Naive thymus-derived CD4-positive, alpha-beta T cell (primary cell): ENCODE data around the gene NPL. TPM values are rescaled to one million over a fixed set of nuclear protein-coding genes. Genes with fewer than 3 reads are reported as not detected.

Source experiments
- ATAC-seq: fragments of 150-1000 bp; cut with Tn5 transposase; 2 replicates; pipeline ENCODE4 v1.10.0; 2021; ENCODE audit warnings: mild to moderate bottlenecking, moderate library complexity
- CTCF ChIA-PET: fragments of 350-600 bp; sonication (Branson Sonifier 250); formaldehyde crosslinking; loops from one replicate; lab custom pipeline; 2021; ENCODE audit warnings: antibody characterized with exemption; lab: Charles Lee
- POLR2A ChIA-PET: fragments of 350-600 bp; sonication (Branson Sonifier 250); formaldehyde crosslinking; loops from one replicate; lab custom pipeline; 2021; ENCODE audit warnings: antibody characterized with exemption, inconsistent platforms; lab: Charles Lee
- DNase-seq, 9 donors: peaks; one replicate each; pipeline versions ENCODE4 v3.0.0 to v3.0.0-alpha.2; 2020 to 2022; ENCODE audit warnings: mixed read lengths in 1 of 9
- H3K27ac ChIP-seq: one replicate; pipeline ENCODE4 v1.7.0; 2013; ENCODE audit warnings: mild to moderate bottlenecking, low read depth, low read length, moderate library complexity
- H3K27me3 ChIP-seq, 2 donors: one replicate each; pipeline ENCODE4 v1.7.0; 2013; ENCODE audit warnings: low read length in 2 of 2, mild to moderate bottlenecking in 2 of 2, moderate library complexity in 2 of 2; ENCODE audit not compliant: control insufficient read depth in 2 of 2, insufficient read depth in 2 of 2
- H3K36me3 ChIP-seq, 3 experiments: 1 replicate in 2 of 3; 2 replicates in 1 of 3; pipeline ENCODE4 v1.7.0; 2013; ENCODE audit warnings: low read length in 3 of 3, mild to moderate bottlenecking in 3 of 3, moderate library complexity in 1 of 3; ENCODE audit not compliant: insufficient read depth in 3 of 3, control insufficient read depth in 2 of 3
- H3K4me1 ChIP-seq, 2 donors: one replicate each; pipeline ENCODE4 v1.7.0; 2013; ENCODE audit warnings: low read length in 2 of 2, mild to moderate bottlenecking in 2 of 2, moderate library complexity in 1 of 2; ENCODE audit not compliant: control insufficient read depth in 2 of 2, insufficient read depth in 2 of 2
- H3K4me3 ChIP-seq: 2 replicates; pipeline ENCODE4 v1.7.0; 2013; ENCODE audit warnings: mild to moderate bottlenecking, low read length
- H3K9me3 ChIP-seq, 3 experiments: 1 replicate in 2 of 3; 2 replicates in 1 of 3; pipeline ENCODE4 v1.7.0; 2013; ENCODE audit warnings: low read length in 3 of 3; ENCODE audit not compliant: control insufficient read depth in 2 of 3
- H3K27ac Mint-ChIP-seq, 9 donors: one replicate each; pipeline ENCODE4 v1.8.0; 2020 to 2022; ENCODE audit warnings: mixed read lengths in 9 of 9, mild to moderate bottlenecking in 8 of 9, moderate library complexity in 5 of 9, inconsistent platforms in 2 of 9
- H3K27me3 Mint-ChIP-seq, 5 donors: one replicate each; pipeline ENCODE4 v1.8.0; 2021 to 2022; ENCODE audit warnings: mixed read lengths in 5 of 5, mild to moderate bottlenecking in 1 of 5
- H3K36me3 Mint-ChIP-seq, 5 donors: one replicate each; pipeline ENCODE4 v1.8.0; 2020 to 2022; ENCODE audit warnings: mixed read lengths in 5 of 5, mild to moderate bottlenecking in 3 of 5, inconsistent platforms in 1 of 5
- H3K4me1 Mint-ChIP-seq, 7 donors: one replicate each; pipeline ENCODE4 v1.8.0; 2020 to 2022; ENCODE audit warnings: mixed read lengths in 7 of 7, mild to moderate bottlenecking in 3 of 7, inconsistent platforms in 1 of 7
- H3K4me3 Mint-ChIP-seq, 10 donors: one replicate each; pipeline ENCODE4 v1.8.0; 2020 to 2022; ENCODE audit warnings: mild to moderate bottlenecking in 10 of 10, mixed read lengths in 10 of 10, moderate library complexity in 6 of 10, inconsistent platforms in 2 of 10
- H3K9me3 Mint-ChIP-seq, 11 donors: one replicate each; pipeline ENCODE4 v1.8.0; 2020 to 2022; ENCODE audit warnings: mixed read lengths in 11 of 11, mild to moderate bottlenecking in 4 of 11, inconsistent platforms in 1 of 11, moderate library complexity in 1 of 11
- intact Hi-C, 2 donors: fragments of 100-400 bp; cut with micrococcal nuclease; formaldehyde crosslinking; loops; one replicate each; pipeline ENCODE4 v1.15.1; 2023
- polyA plus RNA-seq, 2 donors: library from polyadenylated mRNA; unstranded; fragments of 300-500 nt; fragmentation: Illumina TruSeq; gene quantifications; one replicate each; pipeline ENCODE4 v1.2.3, GENCODE V29; 2021
- total RNA-seq, 6 experiments: library from RNA in 5 of 6; stranded (reverse) in 5 of 6; gene quantifications; 1 replicate in 5 of 6; 2 replicates in 1 of 6; pipeline ENCODE4 v1.2.3 and lab custom pipeline; 2021 to 2026

NPL gene, protein sequence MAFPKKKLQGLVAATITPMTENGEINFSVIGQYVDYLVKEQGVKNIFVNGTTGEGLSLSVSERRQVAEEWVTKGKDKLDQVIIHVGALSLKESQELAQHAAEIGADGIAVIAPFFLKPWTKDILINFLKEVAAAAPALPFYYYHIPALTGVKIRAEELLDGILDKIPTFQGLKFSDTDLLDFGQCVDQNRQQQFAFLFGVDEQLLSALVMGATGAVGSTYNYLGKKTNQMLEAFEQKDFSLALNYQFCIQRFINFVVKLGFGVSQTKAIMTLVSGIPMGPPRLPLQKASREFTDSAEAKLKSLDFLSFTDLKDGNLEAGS
- total RNA-seq (10 to 100 TPM in 2 of 5 experiments, 1 to 10 TPM in 3; 3.0 to 20.8 (median 9.9) TPM), polyA plus RNA-seq (1 to 10 TPM; 5.3 to 6.9 TPM), total RNA-seq (lab: John Stamatoyannopoulos, UW) (2.8 reads per million, percentile 15 among the genes with 10 or more reads in this experiment)

DNA sequence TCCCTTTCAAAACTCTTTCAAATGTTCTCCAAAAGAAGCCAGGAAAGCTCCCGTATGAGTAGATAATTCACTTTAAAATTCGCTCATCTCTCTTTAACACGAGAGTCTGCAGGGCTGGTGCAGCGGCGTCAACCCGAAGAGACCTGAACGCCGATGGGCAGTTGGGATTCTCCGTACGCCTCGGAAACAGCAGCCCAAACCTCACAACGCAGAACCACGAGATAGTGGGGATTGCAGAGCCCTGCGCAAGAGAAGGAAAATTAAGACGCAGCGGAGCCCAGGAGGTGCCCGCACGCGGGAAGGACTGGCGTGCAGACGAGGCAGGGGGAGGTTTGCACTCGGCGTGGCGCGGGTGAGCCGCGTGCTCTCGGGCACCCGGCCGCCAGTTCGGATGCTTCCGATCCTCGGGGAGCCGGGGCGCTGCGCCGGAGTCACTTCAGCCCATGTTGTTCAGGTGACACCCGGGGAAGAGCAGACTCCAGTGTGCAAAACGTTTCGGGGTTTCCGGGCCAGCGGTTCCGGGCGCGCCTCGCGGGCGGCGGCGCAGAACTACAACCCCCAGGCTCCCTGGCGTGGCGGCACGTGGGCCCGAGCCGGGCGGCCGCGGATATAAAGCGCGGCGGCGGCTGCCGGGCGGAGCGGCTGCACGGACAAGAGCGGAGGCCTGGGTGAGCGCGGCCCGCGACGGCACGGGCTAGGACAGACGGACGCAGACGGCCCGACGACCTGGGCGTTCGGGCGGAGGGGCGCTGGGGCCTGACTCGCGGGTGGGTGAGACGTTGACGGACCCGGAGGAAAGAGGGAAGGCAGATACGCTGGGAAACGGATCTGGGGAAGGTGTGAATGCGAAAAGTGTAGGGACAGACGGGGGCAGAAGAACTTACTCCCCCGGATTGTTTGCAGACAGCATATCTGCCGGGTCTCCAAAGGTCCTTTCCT, at the start of gene NPL:
TSS of gene NPL (plus strand) at position 636 of the 939 bp plus-strand sequence. CDS start 4,599 bp downstream, outside the sequence.
- Histone ChIP-seq H3K4me1 (peaks cover 8 to 13% of the 10 kb centered on the region in 2 donors), H3K27ac (peak within 1 kb of the TSS; percentile 68), H3K36me3 (no peaks in the 10 kb centered on the region), H3K4me3 (peak within 1 kb of the TSS; percentile 94), H3K9me3 (no peaks in the 10 kb centered on the region), H3K27me3 (no peaks in the 10 kb centered on the region)
- intact Hi-C loops = loop anchor here (1.0 to 5.0 kb wide), 13 partner anchors 50 to 1965 kb away; partner anchors contain the start of genes DHX9 (in 2 of the 2), GLUL (in 2 of the 2), RNASEL (in 2 of the 2) and ARPC5 (in 1 of the 2)
- POLR2A ChIA-PET = interaction anchor here (0.5 to 2.9 kb wide), 10 partner anchors 8 to 203 kb away, joined by 3 to 32 read pairs (median 4); partner anchors contain the start of genes DHX9, RGS16 and RNASEL
- ATAC-seq (peak; percentile 97), DNase-seq (peak; percentile 78 to 88 (median 86))
- Mint-ChIP-seq H3K27ac (peak within 1 kb of the TSS; percentile 45 to 94 (median 87)), H3K9me3 (no peaks in the 10 kb centered on the region), H3K4me3 (peak within 1 kb of the TSS; percentile 88 to 96 (median 94)), H3K36me3 (peaks cover 0 to 13% (median 5%) of the 10 kb centered on the region in 5 donors), H3K4me1 (peaks cover 8 to 18% (median 15%) of the 10 kb centered on the region in 7 donors), H3K27me3 (peaks cover 0 to 38% (median 0%) of the 10 kb centered on the region in 5 donors)
- CTCF ChIA-PET = interaction anchor here (14.1 kb wide), 1 partner anchor 189 kb away, joined by 403 read pairs; the partner anchor contains the start of gene RGS16

DNA sequence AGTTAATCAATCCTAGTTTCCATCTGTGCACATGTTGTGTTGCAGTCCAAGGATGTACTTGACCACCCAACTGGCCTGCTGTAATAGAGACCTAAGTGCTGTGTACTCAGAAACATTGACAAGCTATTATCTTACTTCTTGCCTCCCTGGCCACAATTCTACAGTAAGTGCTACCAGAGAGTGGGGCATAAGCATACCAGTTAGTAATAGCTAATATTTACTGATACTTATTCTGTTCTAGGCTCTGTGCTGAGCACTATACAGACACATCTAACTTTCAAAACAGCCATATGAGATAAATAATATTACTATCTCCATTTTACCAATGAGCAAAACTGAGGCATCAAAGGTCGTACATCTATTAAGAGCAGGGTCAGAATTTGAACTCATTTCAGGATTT, 49.5 kb upstream of the NPL start:
- CTCF ChIA-PET = no interaction called here
- no peak for ATAC-seq
- Histone ChIP-seq H3K9me3 (no peaks in the 10 kb centered on the region), H3K27ac (no peak overlapping the region), H3K36me3 (no peaks in the 10 kb centered on the region), H3K4me1 (no peaks in the 10 kb centered on the region), H3K4me3 (no peak overlapping the region), H3K27me3 (no peaks in the 10 kb centered on the region)
- POLR2A ChIA-PET = no interaction called here
- H3K27ac Mint-ChIP-seq = no peak overlapping the region
- intact Hi-C loops = no loop called here
- no peak overlapping the region for H3K4me3 Mint-ChIP-seq
- peaks cover 0 to 4% (median 0%) of the 10 kb centered on the region in 5 donors for H3K36me3 Mint-ChIP-seq
- DNase-seq = no peak
- H3K27me3 Mint-ChIP-seq = peaks cover 0 to 10% (median 0%) of the 10 kb centered on the region in 5 donors
- H3K4me1 Mint-ChIP-seq = peaks cover 0 to 1% (median 0%) of the 10 kb centered on the region in 7 donors
- H3K9me3 Mint-ChIP-seq = peaks cover 0 to 15% (median 2%) of the 10 kb centered on the region in 11 donors

DNA sequence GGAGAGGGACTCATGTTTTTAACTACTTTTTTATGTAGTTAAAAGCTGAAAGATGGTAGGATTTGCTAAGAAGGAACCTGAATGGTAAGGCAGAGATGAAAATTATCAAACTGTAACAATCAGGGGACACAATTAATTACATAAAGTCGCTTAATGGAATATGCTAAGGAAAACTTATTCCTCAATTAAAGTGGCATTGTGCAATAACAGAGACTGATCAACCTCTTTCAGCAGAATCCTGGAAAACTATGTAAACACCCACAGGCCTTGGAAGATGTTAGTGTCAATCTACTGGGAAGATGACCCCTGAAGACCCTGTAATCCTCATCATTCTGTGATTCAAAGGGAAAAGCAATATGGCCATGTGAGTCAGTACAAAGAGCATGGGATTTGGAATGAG, 46.8 kb upstream of the NPL start:
- peaks cover 0 to 16% (median 6%) of the 10 kb centered on the region in 5 donors for H3K27me3 Mint-ChIP-seq
- ChIA-PET POLR2A (no interaction called here), CTCF (no interaction called here)
- Histone ChIP-seq H3K27me3 (no peaks in the 10 kb centered on the region), H3K9me3 (no peaks in the 10 kb centered on the region), H3K4me3 (no peak overlapping the region), H3K36me3 (no peaks in the 10 kb centered on the region), H3K4me1 (no peaks in the 10 kb centered on the region), H3K27ac (no peak overlapping the region)
- intact Hi-C loops = no loop called here
- no peak for DNase-seq
- no peaks in the 10 kb centered on the region for H3K4me1 Mint-ChIP-seq
- no peak for ATAC-seq
- H3K9me3 Mint-ChIP-seq = peaks cover 0 to 10% (median 1%) of the 10 kb centered on the region in 11 donors
- H3K36me3 Mint-ChIP-seq = no peaks in the 10 kb centered on the region
- H3K27ac Mint-ChIP-seq = no peak overlapping the region
- no peak overlapping the region for H3K4me3 Mint-ChIP-seq

DNA sequence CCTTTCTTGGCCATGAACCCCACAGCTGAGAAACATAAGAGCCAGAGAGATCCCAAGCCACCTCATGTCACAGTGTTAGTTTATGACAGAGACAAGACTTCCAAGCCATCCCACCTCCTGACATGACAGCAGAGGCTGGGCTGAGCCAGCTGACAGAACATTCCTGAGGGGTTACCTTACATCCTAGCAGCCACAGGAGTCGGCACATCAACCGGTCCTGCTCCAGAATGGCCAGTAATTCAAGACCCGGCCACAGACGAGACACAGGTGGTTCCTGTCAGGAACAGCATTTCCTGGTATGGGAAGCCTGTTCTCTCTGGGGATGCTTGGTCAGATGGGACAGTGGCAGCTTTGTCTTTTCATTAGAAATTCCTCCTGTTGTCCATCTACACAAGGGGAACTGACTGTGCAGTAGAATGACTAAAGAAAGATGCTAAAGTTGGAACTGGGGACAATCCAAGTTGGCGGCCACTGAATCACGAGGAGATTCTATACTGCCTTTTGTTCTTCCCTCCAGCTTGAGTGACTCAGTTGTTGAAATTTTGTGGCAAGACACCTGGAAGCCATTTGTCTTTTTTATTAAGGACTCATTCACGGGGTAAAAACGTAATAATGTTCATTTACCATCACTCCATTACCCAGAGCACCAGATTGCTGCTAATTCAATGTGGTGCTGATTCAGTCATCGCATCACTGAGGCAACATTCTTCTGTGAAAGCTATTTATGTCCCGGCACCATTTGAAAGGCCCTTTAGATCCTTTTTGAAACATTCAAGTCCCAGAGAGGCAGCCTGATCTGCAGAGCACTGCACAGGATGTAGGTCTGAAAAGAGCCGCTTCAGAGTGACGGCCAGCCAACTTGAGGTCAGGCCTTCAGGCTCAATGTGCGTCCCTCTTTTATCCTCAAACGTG, 37.2 kb upstream of the NPL start:
- CTCF ChIA-PET = interaction anchor here (1.0 kb wide), 1 partner anchor 31 kb away, joined by 3 read pairs; no protein-coding TSS in a partner anchor
- H3K27me3 Mint-ChIP-seq = peaks cover 0 to 35% (median 14%) of the 10 kb centered on the region in 5 donors
- H3K36me3 ChIP-seq = no peaks in the 10 kb centered on the region

DNA sequence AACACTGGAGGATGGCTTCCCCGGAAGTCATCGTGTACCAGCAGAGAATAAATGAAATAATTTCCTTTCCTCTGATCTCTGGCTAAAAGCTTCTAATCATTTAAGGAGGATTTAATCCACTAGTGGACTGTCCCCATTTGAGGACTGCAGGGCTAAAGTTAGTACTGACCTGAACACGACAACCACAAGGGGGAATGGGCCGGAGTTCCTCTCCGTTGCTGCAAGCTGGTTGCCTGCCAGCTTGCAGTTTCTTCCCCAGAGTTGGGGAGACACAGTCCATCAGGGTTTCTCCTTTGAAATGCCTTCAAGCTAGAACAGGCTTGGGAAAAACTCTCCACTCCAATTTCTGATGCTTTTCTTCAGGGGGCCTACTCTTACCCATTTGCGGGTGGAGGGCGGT, 35.5 kb upstream of the NPL start:
- no peak overlapping the region for H3K27ac ChIP-seq
- Mint-ChIP-seq H3K4me3 (no peak overlapping the region), H3K27ac (no peak overlapping the region), H3K4me1 (no peaks in the 10 kb centered on the region), H3K36me3 (no peaks in the 10 kb centered on the region), H3K27me3 (peaks cover 0 to 24% (median 7%) of the 10 kb centered on the region in 5 donors), H3K9me3 (peaks cover 0 to 5% (median 0%) of the 10 kb centered on the region in 11 donors)
- no peaks in the 10 kb centered on the region for H3K4me1 ChIP-seq
- no peaks in the 10 kb centered on the region for H3K36me3 ChIP-seq
- CTCF ChIA-PET = no interaction called here
- H3K4me3 ChIP-seq = no peak overlapping the region
- POLR2A ChIA-PET = no interaction called here
- H3K9me3 ChIP-seq = no peaks in the 10 kb centered on the region
- H3K27me3 ChIP-seq = no peaks in the 10 kb centered on the region
- DNase-seq (no peak), ATAC-seq (no peak)
- intact Hi-C loops = no loop called here

More for the DNA sequence above, 37.2 kb upstream of the NPL start:
- Mint-ChIP-seq H3K9me3 (peaks cover 0 to 5% (median 0%) of the 10 kb centered on the region in 11 donors), H3K36me3 (no peaks in the 10 kb centered on the region), H3K4me1 (no peaks in the 10 kb centered on the region), H3K27ac (no peak overlapping the region), H3K4me3 (no peak overlapping the region)
- Histone ChIP-seq H3K4me1 (no peaks in the 10 kb centered on the region), H3K9me3 (no peaks in the 10 kb centered on the region), H3K27me3 (no peaks in the 10 kb centered on the region), H3K27ac (no peak overlapping the region), H3K4me3 (no peak overlapping the region)
- intact Hi-C loops = no loop called here
- POLR2A ChIA-PET = no interaction called here
- no peak for DNase-seq
- no peak for ATAC-seq
